Uterus (tissue), 4 donors: Measurements from ENCODE around the gene SUSD3. TPM values are rescaled to one million over a fixed set of nuclear protein-coding genes. Genes with fewer than 3 reads are reported as not detected.

Source experiments
- DNase-seq, 2 donors: peaks; one replicate each; pipeline ENCODE4 v3.0.0-alpha.2; 2019 to 2020
- H3K27ac ChIP-seq, 2 donors: fragments of 200-600 bp; sonication (generic); 1 replicate in 1 of 2; 2 replicates in 1 of 2; pipeline ENCODE4 v1.5.1; 2016 to 2018
- H3K27me3 ChIP-seq, 2 donors: fragments of 200-600 bp; sonication (generic); one replicate each; pipeline ENCODE4 v1.5.1; 2018 to 2019; ENCODE audit warnings: control low read depth in 1 of 2
- H3K36me3 ChIP-seq, 2 donors: fragments of 200-600 bp; sonication (generic); one replicate each; pipeline ENCODE4 v1.5.1; 2019; ENCODE audit warnings: control low read depth in 1 of 2
- H3K4me1 ChIP-seq, 2 donors: fragments of 200-600 bp; sonication (generic); one replicate each; pipeline ENCODE4 v1.5.1; 2018 to 2019; ENCODE audit warnings: control low read depth in 1 of 2
- H3K4me3 ChIP-seq, 2 donors: fragments of 200-600 bp; sonication (generic); 1 replicate in 1 of 2; 2 replicates in 1 of 2; pipeline ENCODE4 v1.5.1; 2018 to 2019; ENCODE audit warnings: mild to moderate bottlenecking in 1 of 2
- H3K9me3 ChIP-seq, 2 donors: fragments of 200-600 bp; sonication (generic); one replicate each; pipeline ENCODE4 v1.5.1; 2019; ENCODE audit warnings: control low read depth in 1 of 2
- POLR2A ChIP-seq, 2 donors: fragments of 450-650 bp; IDR thresholded peaks; one replicate each; pipeline ENCODE4 v1.6.1; 2016; ENCODE audit warnings: antibody characterized with exemption in 2 of 2, mild to moderate bottlenecking in 1 of 2, moderate library complexity in 1 of 2
- intact Hi-C: fragments of 100-400 bp; cut with DNase I; formaldehyde crosslinking; loops from one replicate; pipeline ENCODE4 v1.15.1; 2023; ENCODE audit warnings: low total_unique reads
- total RNA-seq, 4 donors: library from RNA; depleted of rRNA in 3 of 4; stranded (reverse); fragments of >200 nt in 3 of 4; gene quantifications; one replicate each; pipeline versions ENCODE4 v1.1.0 to v1.2.4, GENCODE V29; 2014 to 2023
- TF ChIP-seq, protein P1 (sequence below), 4 experiments: fragments of 200-600 bp in 2 of 4; fragments of 450-650 bp in 2 of 4; sonication (generic) in 2 of 4; IDR thresholded peaks; one replicate each; pipeline ENCODE4 v1.5.1; 2016 to 2019; ENCODE audit warnings: antibody characterized with exemption in 4 of 4, mild to moderate bottlenecking in 2 of 4, moderate library complexity in 1 of 4
- donor health status: DM: yes; HTN: yes; CAD: no.

SUSD3 gene
- total RNA-seq, 4 donors from 2014 or later: 9.3 to 52.7 (median 14.7) TPM

DNA sequence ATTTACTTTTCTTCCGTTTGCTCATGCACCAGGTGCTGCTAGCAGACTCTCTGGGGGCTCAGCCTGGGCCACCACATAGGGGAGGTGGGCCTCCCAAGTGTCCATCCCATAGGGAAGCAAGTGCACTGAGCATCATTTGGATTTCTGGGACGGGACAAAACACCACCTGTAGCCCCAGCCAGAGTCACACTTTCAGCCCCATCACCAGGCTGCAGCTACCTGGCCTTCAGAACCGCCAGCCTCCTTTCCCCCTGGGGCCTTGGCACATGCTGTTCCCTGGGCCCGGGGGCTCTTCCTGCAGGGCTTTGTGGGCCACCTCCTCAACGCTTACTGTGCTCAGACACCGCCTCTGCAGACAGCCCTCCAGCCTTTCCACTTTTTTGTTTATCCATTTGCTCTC is 19.6 kb upstream of the SUSD3 start:
- Histone ChIP-seq H3K9me3 (no peaks in the 10 kb centered on the region), H3K4me3 (no peak overlapping the region), H3K27me3 (no peaks in the 10 kb centered on the region), H3K4me1 (no peaks in the 10 kb centered on the region), H3K36me3 (no peaks in the 10 kb centered on the region), H3K27ac (no peak overlapping the region)
- intact Hi-C loops: no loop called here
- no peak for DNase-seq
- TF ChIP-seq, protein P1, sequence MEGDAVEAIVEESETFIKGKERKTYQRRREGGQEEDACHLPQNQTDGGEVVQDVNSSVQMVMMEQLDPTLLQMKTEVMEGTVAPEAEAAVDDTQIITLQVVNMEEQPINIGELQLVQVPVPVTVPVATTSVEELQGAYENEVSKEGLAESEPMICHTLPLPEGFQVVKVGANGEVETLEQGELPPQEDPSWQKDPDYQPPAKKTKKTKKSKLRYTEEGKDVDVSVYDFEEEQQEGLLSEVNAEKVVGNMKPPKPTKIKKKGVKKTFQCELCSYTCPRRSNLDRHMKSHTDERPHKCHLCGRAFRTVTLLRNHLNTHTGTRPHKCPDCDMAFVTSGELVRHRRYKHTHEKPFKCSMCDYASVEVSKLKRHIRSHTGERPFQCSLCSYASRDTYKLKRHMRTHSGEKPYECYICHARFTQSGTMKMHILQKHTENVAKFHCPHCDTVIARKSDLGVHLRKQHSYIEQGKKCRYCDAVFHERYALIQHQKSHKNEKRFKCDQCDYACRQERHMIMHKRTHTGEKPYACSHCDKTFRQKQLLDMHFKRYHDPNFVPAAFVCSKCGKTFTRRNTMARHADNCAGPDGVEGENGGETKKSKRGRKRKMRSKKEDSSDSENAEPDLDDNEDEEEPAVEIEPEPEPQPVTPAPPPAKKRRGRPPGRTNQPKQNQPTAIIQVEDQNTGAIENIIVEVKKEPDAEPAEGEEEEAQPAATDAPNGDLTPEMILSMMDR (IDR thresholded peaks at IDR 0.05): no peak
- TF ChIP-seq POLR2A (IDR thresholded peaks at IDR 0.05): no peak

DNA sequence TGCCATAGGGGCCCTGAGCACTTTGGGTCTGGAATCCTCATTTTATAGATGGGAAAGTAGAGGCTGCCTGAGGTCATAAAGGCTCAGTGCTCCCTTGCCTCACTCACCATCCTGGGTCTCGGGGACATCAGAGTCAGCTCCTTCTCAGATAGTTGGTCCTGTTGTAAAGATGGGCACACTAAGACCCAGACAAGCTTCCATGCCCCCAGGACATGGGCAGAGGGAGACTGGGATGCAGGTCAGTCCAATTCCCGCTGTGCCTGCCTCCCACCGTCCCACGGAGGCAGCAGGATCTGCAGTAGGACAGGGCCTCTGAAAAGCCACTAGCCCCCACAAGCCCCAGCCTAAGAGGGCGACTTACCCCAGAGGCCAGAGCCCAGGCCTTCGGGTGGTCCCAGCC is 19.0 kb upstream of the SUSD3 start:
- Histone ChIP-seq H3K27me3 (no peaks in the 10 kb centered on the region), H3K9me3 (no peaks in the 10 kb centered on the region), H3K27ac (no peak overlapping the region), H3K4me3 (no peak overlapping the region), H3K4me1 (no peaks in the 10 kb centered on the region), H3K36me3 (no peaks in the 10 kb centered on the region)
- no peak for DNase-seq
- intact Hi-C loops: no loop called here
- TF ChIP-seq, protein P1 (IDR thresholded peaks at IDR 0.05): no peak
- TF ChIP-seq POLR2A (IDR thresholded peaks at IDR 0.05): no peak

DNA sequence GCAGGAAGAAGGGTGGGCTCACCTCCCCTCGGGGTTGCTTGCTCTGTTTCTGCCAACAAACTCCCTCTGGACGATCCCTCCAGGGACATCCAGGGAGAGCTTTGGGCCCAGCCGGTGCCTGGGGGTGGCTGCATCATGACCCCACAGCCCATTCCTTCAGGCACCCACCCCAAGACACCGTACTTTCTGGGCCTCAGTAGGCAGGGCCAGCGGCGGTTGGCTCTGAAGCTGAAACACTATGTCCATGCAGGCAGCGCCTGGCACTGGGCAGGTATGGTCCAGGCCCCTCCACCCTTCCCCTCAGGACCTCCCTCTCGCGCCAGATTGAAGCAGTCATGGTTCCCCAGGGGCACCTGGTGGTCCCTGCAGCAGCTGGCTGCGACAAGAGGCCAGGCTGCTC is 18.5 kb upstream of the SUSD3 start:
- Histone ChIP-seq H3K4me3 (no peak overlapping the region), H3K27ac (no peak overlapping the region), H3K4me1 (no peaks in the 10 kb centered on the region), H3K36me3 (no peaks in the 10 kb centered on the region), H3K9me3 (no peaks in the 10 kb centered on the region), H3K27me3 (no peaks in the 10 kb centered on the region)
- intact Hi-C loops: no loop called here
- no peak for DNase-seq
- TF ChIP-seq POLR2A (IDR thresholded peaks at IDR 0.05): no peak
- TF ChIP-seq, protein P1 (IDR thresholded peaks at IDR 0.05): no peak

DNA sequence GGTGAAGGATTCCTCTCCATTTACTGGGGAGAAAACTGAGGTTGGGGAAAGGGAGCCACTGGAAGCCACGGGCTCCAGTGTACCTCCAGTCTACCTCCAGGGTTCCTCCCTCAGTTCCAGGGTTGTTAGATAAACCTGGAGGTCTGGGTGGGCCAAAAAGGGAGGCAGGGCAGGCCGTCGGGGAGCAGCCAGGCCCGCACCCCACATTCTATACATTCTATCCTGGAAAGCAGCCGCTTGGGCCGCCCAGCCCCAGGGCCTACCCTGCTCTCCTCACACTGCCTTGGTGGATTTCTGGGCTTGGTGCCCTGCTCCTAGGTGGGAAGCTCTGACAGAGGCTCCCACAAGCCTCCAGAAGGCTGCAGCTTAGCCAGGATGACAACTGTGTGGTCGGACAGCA is 18.1 kb upstream of the SUSD3 start:
- H3K36me3 ChIP-seq: no peaks in the 10 kb centered on the region
- intact Hi-C loops: no loop called here
- no peaks in the 10 kb centered on the region for H3K27me3 ChIP-seq
- no peak for TF ChIP-seq POLR2A (IDR thresholded peaks at IDR 0.05)
- TF ChIP-seq, protein P1 (IDR thresholded peaks at IDR 0.05): no peak
- no peaks in the 10 kb centered on the region for H3K4me1 ChIP-seq
- no peaks in the 10 kb centered on the region for H3K9me3 ChIP-seq
- no peak overlapping the region for H3K27ac ChIP-seq
- no peak overlapping the region for H3K4me3 ChIP-seq
- DNase-seq: no peak

DNA sequence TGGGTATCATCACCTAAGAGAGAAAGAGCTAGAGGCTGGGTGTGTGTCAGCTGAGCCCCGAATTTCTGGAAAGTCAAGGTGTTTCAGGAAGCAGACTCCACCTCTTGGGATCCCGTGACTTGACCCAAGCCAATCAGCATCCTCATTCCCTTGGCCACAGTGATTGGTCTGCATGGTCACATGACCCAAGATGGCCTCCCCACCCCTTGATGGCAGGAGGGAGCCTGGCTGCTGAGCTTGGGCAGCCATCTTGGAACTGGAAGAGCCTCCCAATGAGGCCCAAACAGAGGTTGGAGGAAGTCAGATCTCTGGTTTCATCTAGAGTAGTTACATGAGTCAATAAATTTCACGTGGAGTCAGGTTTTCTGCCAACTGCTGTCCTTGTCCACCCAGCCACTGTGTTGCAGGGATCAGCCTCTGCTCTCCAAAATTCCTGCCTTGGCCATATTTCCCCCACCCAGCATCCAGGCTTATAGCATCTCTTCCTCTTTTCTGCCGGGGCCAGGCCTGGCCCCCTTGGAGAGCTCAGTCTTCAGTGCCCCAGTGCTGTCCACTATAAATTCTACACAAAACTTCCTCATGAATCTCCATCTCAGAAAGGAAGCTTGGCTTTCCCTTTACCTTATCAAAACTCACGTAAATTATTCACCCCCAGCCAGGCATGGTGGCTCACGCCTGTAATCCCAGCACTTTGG is 17.2 kb upstream of the SUSD3 start:
- Histone ChIP-seq H3K9me3 (no peaks in the 10 kb centered on the region), H3K27me3 (no peaks in the 10 kb centered on the region), H3K4me3 (no peak overlapping the region), H3K27ac (no peak overlapping the region), H3K36me3 (no peaks in the 10 kb centered on the region), H3K4me1 (no peaks in the 10 kb centered on the region)
- DNase-seq: no peak
- intact Hi-C loops: no loop called here
- TF ChIP-seq, protein P1 (IDR thresholded peaks at IDR 0.05): no peak
- no peak for TF ChIP-seq POLR2A (IDR thresholded peaks at IDR 0.05)
